HepG2 (cell line): ENCODE results near the gene ACOX3. TPM values are rescaled to one million over a fixed set of nuclear protein-coding genes. Genes with fewer than 3 reads are reported as not detected.

Experiments used
- CREB1 ChIP-seq, 2 experiments: fragments of 450-650 bp in 1 of 2; IDR thresholded peaks; 2 replicates each; pipeline ENCODE4 v1.6.1; 2016 to 2017; ENCODE audit warnings: control low read depth in 1 of 2, mild to moderate bottlenecking in 1 of 2, missing compliant biosample characterization in 1 of 2, missing genetic modification characterization in 1 of 2
- FUBP1 ChIP-seq: sonication (generic); formaldehyde crosslinking; IDR thresholded peaks from 2 replicates; pipeline ENCODE4 v1.5.1; 2020; ENCODE audit warnings: missing genetic modification reagents, mild to moderate bottlenecking, borderline replicate concordance
- HNF1A ChIP-seq, 2 experiments: sonication (generic) in 1 of 2; formaldehyde crosslinking in 1 of 2; IDR thresholded peaks; 2 replicates each; pipeline versions ENCODE4 v1.4.0 to v1.6.1; 2016 to 2020; ENCODE audit warnings: borderline replicate concordance in 1 of 2, low read depth in 1 of 2, mild to moderate bottlenecking in 1 of 2, missing genetic modification reagents in 1 of 2
- THYN1 ChIP-seq: sonication (generic); formaldehyde crosslinking; IDR thresholded peaks from 2 replicates; pipeline ENCODE4 v1.8.1; 2023; ENCODE audit warnings: low read depth, mild to moderate bottlenecking, moderate library complexity, missing genetic modification reagents, borderline replicate concordance
- ZBTB8A ChIP-seq: sonication (generic); formaldehyde crosslinking; IDR thresholded peaks from 2 replicates; pipeline ENCODE4 v1.4.0; 2020; ENCODE audit warnings: mild to moderate bottlenecking, low read depth, missing genetic modification reagents, borderline replicate concordance
- ZNF841 ChIP-seq: sonication (generic); formaldehyde crosslinking; IDR thresholded peaks from 2 replicates; pipeline ENCODE4 v1.8.1; 2023; ENCODE audit warnings: missing genetic modification reagents, borderline replicate concordance
- polyA plus RNA-seq, 8 experiments: library from polyadenylated mRNA; depleted of rRNA in 3 of 8; stranded (reverse) in 7 of 8; unstranded in 1 of 8; fragments of >200 nt; fragmentation: Illumina TruSeq in 4 of 8; extraction: Trizol in 4 of 8; gene quantifications; 2 replicates each; pipeline versions ENCODE4 v1.2.1 to v1.2.3, GENCODE V29; 2011 to 2016; ENCODE audit warnings: low read depth in 4 of 8, missing spikeins in 1 of 8, mixed read lengths in 1 of 8; ENCODE audit not compliant: insufficient read depth in 1 of 8
- total RNA-seq, 5 experiments: library from RNA; depleted of rRNA; stranded (reverse); fragments of >200 nt; fragmentation: Illumina TruSeq; extraction: Trizol; gene quantifications; 2 replicates each; pipeline ENCODE4 v1.2.3, GENCODE V29; 2016; ENCODE audit warnings: low read depth in 1 of 5

ACOX3 gene
- total and polyA plus RNA-seq, 2 of the 13 experiments (the other 11 are each of a cell fraction or from before 2014, with no cell fraction given) = 4.2 to 17.8 TPM

DNA sequence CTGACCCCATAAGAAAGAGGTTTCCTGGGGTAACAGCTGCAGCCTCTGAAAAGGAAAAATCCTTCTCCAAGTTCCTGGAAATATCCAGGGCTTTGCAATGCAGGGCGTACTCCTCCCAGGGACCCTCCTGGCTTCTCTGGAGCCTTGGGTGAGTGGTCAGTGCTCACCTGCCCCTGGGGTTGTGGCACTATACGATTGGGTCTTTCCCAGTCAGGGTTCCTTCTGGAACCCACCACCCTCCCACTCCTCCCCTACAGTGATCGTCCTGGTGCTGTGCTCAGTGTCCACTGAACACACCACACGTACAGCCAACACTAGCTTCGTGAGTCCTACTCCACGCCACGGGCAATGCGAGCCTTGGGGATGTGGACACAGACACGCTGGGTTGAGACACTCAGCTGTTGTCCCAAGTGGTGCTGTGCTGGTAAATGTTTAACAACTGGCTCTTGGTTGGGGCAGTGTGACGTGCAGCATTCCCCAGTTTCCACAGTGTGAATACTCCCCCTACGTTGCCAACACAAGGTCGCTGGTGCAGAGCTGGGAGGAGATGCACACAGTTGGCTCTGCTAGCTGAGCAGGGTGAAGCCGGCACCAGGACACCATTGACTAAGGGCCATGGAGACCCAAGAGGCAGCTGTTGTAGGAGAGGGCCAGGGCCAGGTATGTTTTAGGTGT is 105.6 kb downstream of the ACOX3 start (continued):
- TF ChIP-seq CREB1 (IDR thresholded peaks at IDR 0.05) (0 out of 2 replicates have a peak, but pooled peaks have one; percentile 7), CREB1 (CRISPR knock-in tag; IDR thresholded peaks at IDR 0.05) (no peak), FUBP1 (CRISPR knock-in tag) (no peak), ZNF841 (CRISPR knock-in tag) (no peak), THYN1 (CRISPR knock-in tag) (no peak), HNF1A (IDR thresholded peaks at IDR 0.05; ENCODE audit: low read depth) (0 out of 2 replicates have a peak, but pooled peaks have one; percentile 62), HNF1A (CRISPR knock-in tag; IDR thresholded peaks at IDR 0.05; ENCODE audit: borderline replicate concordance) (peak; percentile 84), ZBTB8A (CRISPR knock-in tag) (no peak)
